ENCODE results near the gene NOP9. TPM values are rescaled to one million over a fixed set of nuclear protein-coding genes. Genes with fewer than 3 reads are reported as not detected.

The NOP9 gene
- total and polyA plus RNA-seq, 9 of the 15 experiments (the other 6 are each of a cell fraction or from before 2014, with no cell fraction given), result 1.0 to 27.9 (median 15.1) TPM

- CTCF ChIA-PET (ENCODE audit: low intra/inter-chr PET ratio), result no interaction called here
- Histone ChIP-seq H3K4me1 (replicated peaks in 1 of 2; ENCODE audit: control insufficient read depth in 2 of 2, insufficient read depth in 2 of 2, low read length in 2 of 2) (peaks cover 5 to 33% of the 10 kb centered on the region in 2 experiments; a peak in 4 of 5 replicates), H3K9me3 (replicated peaks; ENCODE audit: control insufficient read depth, insufficient read depth, low read depth, low read length) (no peaks in the 10 kb centered on the region), H2AFZ (ENCODE audit: low read depth, low read length) (no peak overlapping the region), H3K4me3 (no peak overlapping the region), H3K36me3 (ENCODE audit: control insufficient read depth, insufficient read depth, low read length) (no peaks in the 10 kb centered on the region), H3K27ac (ENCODE audit: extremely low read depth, low read depth, low read length) (no peak overlapping the region), H4K20me1 (replicated peaks; ENCODE audit: control insufficient read depth, insufficient read depth, low read length) (no peaks in the 10 kb centered on the region), H3K9ac (ENCODE audit: insufficient read depth in 1 of 2, low read depth in 2 of 2, low read length in 2 of 2) (no peak overlapping the region), H3K79me2 (ENCODE audit: control insufficient read depth, insufficient read depth, low read length) (no peaks in the 10 kb centered on the region), H3K9me1 (ENCODE audit: control insufficient read depth, insufficient read depth, low read length) (no peaks in the 10 kb centered on the region), H3K4me2 (ENCODE audit: insufficient read depth, low read length) (no peak overlapping the region), H3K27me3 (ENCODE audit: control insufficient read depth in 2 of 2, insufficient read depth in 2 of 2, low read length in 2 of 2) (no peaks in the 10 kb centered on the region)
- WGBS (ENCODE audit: insufficient coverage, low coverage, missing lambda C conversion rate), result 26% methylated on average over 5 of the region's 9 CpGs
- FAIRE-seq, result no peak
- in situ Hi-C loops (cut with MboI), result loop anchor here (5.0 to 25.0 kb wide), 2 partner anchors 103 to 358 kb away; no protein-coding TSS in a partner anchor
- intact Hi-C loops (cut with micrococcal nuclease), result loop anchor here (5.0 kb wide), 1 partner anchor 38 kb away; the partner anchor contains the start of gene NFATC4
- ATAC-seq, result no peak
- DNase-seq (ENCODE audit: extremely low read depth in 1 of 4, low spot score in 3 of 4), result no peak
- BruUV-seq (replicated peaks), result no TSS peak
- POLR2A ChIA-PET, result interaction anchor here (0.6 to 1.0 kb wide), 2 partner anchors 112 to 122 kb away, joined by 3 read pairs; no protein-coding TSS in a partner anchor
- peak; percentile 63 for TF ChIP-seq EGR1 (conservative IDR thresholded peaks at IDR 0.05)
- TF ChIP-seq MAX (CRISPR knock-in tag; IDR thresholded peaks at IDR 0.05), result peak; percentile 49; the same call in 1 of the 2 replicates
- TF ChIP-seq ZNF121 (CRISPR knock-in tag; conservative IDR thresholded peaks at IDR 0.05), result no peak
- TF ChIP-seq, protein P1, sequence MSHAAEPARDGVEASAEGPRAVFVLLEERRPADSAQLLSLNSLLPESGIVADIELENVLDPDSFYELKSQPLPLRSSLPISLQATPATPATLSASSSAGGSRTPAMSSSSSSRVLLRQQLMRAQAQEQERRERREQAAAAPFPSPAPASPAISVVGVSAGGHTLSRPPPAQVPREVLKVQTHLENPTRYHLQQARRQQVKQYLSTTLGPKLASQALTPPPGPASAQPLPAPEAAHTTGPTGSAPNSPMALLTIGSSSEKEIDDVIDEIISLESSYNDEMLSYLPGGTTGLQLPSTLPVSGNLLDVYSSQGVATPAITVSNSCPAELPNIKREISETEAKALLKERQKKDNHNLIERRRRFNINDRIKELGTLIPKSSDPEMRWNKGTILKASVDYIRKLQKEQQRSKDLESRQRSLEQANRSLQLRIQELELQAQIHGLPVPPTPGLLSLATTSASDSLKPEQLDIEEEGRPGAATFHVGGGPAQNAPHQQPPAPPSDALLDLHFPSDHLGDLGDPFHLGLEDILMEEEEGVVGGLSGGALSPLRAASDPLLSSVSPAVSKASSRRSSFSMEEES (CRISPR knock-in tag; IDR thresholded peaks at IDR 0.05), result peak; percentile 57
- TF ChIP-seq MGA (IDR thresholded peaks at IDR 0.05), result peak; percentile 71
- TF ChIP-seq USF1 (CRISPR knock-in tag; IDR thresholded peaks at IDR 0.05), result peak; percentile 63
- no peak for TF ChIP-seq TFAM (CRISPR knock-in tag; conservative IDR thresholded peaks at IDR 0.05)
- no peak for TF ChIP-seq ZNF668 (CRISPR knock-in tag; IDR thresholded peaks at IDR 0.05)
Observed at GRCh38 chr14:24329736-24330135, 30.1 kb downstream of the NOP9 start.
